Ovary (tissue), 9 donors: ENCODE measurements around the gene METAP2. TPM values are rescaled to one million over a fixed set of nuclear protein-coding genes. Genes with fewer than 3 reads are reported as not detected.

Experiments
- DNase-seq, 5 donors: peaks; one replicate each; pipeline ENCODE4 v3.0.0-alpha.2; 2019 to 2020
- H3K27ac ChIP-seq, 2 donors: fragments of 200-600 bp; one replicate each; pipeline versions ENCODE4 v1.5.1 to v1.8.0; 2019 to 2022
- H3K27me3 ChIP-seq: fragments of 200-600 bp; one replicate; pipeline ENCODE4 v1.8.0; 2022
- H3K36me3 ChIP-seq: fragments of 200-600 bp; sonication (generic); one replicate; pipeline ENCODE4 v1.5.1; 2019
- H3K4me1 ChIP-seq: one replicate; pipeline ENCODE4 v1.8.1; 2013; ENCODE audit warnings: mild to moderate bottlenecking, moderate library complexity; ENCODE audit not compliant: insufficient read depth
- H3K4me3 ChIP-seq: fragments of 200-600 bp; sonication (generic); one replicate; pipeline ENCODE4 v1.5.1; 2017
- H3K9me3 ChIP-seq, 2 donors: fragments of 200-600 bp in 1 of 2; sonication (generic) in 1 of 2; one replicate each; pipeline versions ENCODE4 v1.5.1 to v1.8.1; 2013 to 2019; ENCODE audit warnings: mild to moderate bottlenecking in 1 of 2, moderate library complexity in 1 of 2
- EP300 ChIP-seq: sonication (generic); formaldehyde crosslinking; IDR thresholded peaks from one replicate; pipeline ENCODE4 v1.6.1; 2017; ENCODE audit warnings: antibody characterized with exemption
- POLR2A ChIP-seq: fragments of 450-650 bp; IDR thresholded peaks from one replicate; pipeline ENCODE4 v1.6.1; 2017; ENCODE audit warnings: antibody characterized with exemption, mild to moderate bottlenecking, moderate library complexity
- WGBS, 3 donors: extraction: QIAGEN DNeasy Blood & Tissue Kit in 1 of 3; methylation state at CpG; one replicate each; pipeline versions ENCODE4 v1.1.5 to v1.1.7; 2013 to 2017; 5-methylcytosine and 5-hydroxymethylcytosine counted together
- intact Hi-C, 4 donors: fragments of 100-400 bp; cut with DNase I; formaldehyde crosslinking; loops; one replicate each; pipeline versions ENCODE4 v1.11.0 to v1.15.1; 2022 to 2023
- polyA plus RNA-seq, 2 donors: library from polyadenylated mRNA; stranded (reverse); fragments of 200-250 nt in 1 of 2; fragments of 350-450 nt in 1 of 2; fragmentation: Illumina TruSeq in 1 of 2; extraction: RNeasy Lipid Tissue Mini Kit (QIAGEN cat#74804) in 1 of 2; gene quantifications; one replicate each; pipeline ENCODE4 v1.2.3, GENCODE V29; 2013 to 2014
- total RNA-seq, 7 donors: library from RNA; depleted of rRNA in 2 of 7; stranded (reverse); fragments of >200 nt in 2 of 7; fragmentation: NEBNext Ultra II Directional in 3 of 7; extraction: Animal tissue kit (Norgen Biotek cat#: 25700) in 3 of 7; gene quantifications; one replicate each; pipeline versions ENCODE4 v1.1.0 to v1.2.4, GENCODE V29; 2016 to 2023
- TF ChIP-seq, protein P1 (sequence below), 3 donors: fragments of 450-650 bp in 2 of 3; fragments of 200-600 bp in 1 of 3; IDR thresholded peaks; one replicate each; pipeline versions ENCODE4 v1.5.1 to v1.8.0; 2016 to 2022; ENCODE audit warnings: antibody characterized with exemption in 3 of 3, mild to moderate bottlenecking in 1 of 3
- donor health status: DM: no; HTN: no; CAD: no; lungs with moderate emphysema.
- donor health status: DM: no; HTN: no; CAD: no.
- donor health status: Bipolar disorder and iron deficiency.
- donor health status: DM: yes; HTN: yes; CAD: no.
- donor health status: DM: no; HTN: no; CAD: no.
- donor health status: DM: yes; HTN: yes; CAD: no.

Gene METAP2
- total and polyA plus RNA-seq, 9 donors = 52.1 to 131 (median 62.5) TPM

DNA sequence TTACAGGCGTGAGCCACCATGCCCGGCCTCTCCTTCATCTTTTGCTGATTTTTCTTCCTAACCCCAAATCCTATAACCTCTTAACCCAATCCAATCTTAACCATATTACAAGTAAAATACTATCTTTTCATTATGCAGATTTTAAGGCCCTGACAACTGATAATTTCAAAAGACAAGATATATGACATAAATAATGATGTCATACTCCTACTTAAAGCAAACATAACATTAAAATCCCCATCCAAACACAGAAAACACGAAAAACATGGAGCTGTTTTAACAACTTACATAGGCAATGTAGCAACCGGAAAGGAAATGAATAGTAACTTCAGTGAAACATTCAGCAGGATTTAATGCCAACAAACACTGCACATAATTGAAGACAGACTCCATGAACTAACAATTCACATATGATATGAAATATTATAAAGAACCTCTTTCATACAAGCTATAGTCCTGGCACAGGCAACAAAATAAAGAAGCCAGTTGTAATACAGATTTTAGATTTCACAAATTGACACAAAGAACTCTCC, 55.8 kb downstream of the METAP2 start:
- no peak overlapping the region for H3K27ac ChIP-seq

GRCh38 chr12:95532851-95533250, 58.9 kb downstream of the METAP2 start:
- intact Hi-C loops = loop anchor here in 3 of 4 donors (5.0 to 10.0 kb wide), 2 partner anchors 416 to 418 kb away; no protein-coding TSS in a partner anchor
- Histone ChIP-seq H3K9me3 (no peaks in the 10 kb centered on the region), H3K4me1 (no peaks in the 10 kb centered on the region), H3K36me3 (no peaks in the 10 kb centered on the region), H3K27me3 (no peaks in the 10 kb centered on the region), H3K27ac (no peak overlapping the region), H3K4me3 (no peak overlapping the region)
- TF ChIP-seq, protein P1, sequence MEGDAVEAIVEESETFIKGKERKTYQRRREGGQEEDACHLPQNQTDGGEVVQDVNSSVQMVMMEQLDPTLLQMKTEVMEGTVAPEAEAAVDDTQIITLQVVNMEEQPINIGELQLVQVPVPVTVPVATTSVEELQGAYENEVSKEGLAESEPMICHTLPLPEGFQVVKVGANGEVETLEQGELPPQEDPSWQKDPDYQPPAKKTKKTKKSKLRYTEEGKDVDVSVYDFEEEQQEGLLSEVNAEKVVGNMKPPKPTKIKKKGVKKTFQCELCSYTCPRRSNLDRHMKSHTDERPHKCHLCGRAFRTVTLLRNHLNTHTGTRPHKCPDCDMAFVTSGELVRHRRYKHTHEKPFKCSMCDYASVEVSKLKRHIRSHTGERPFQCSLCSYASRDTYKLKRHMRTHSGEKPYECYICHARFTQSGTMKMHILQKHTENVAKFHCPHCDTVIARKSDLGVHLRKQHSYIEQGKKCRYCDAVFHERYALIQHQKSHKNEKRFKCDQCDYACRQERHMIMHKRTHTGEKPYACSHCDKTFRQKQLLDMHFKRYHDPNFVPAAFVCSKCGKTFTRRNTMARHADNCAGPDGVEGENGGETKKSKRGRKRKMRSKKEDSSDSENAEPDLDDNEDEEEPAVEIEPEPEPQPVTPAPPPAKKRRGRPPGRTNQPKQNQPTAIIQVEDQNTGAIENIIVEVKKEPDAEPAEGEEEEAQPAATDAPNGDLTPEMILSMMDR (IDR thresholded peaks at IDR 0.05) = no peak
- TF ChIP-seq EP300 (no peak), POLR2A (no peak)
- 79 to 90% (median 80%) methylated on average over 5 of the region's 5 CpGs for WGBS, 3 donors
- DNase-seq = no peak

More for the DNA sequence above, 55.8 kb downstream of the METAP2 start:
- no peak overlapping the region for H3K4me3 ChIP-seq
- 89 to 91% (median 90%) methylated on average over 4 of the region's 4 CpGs for WGBS, 3 donors
- DNase-seq = no peak
- intact Hi-C loops = loop anchor here in 3 of 4 donors (5.0 to 10.0 kb wide), 2 partner anchors 412 to 415 kb away; no protein-coding TSS in a partner anchor
- no peaks in the 10 kb centered on the region for H3K36me3 ChIP-seq
- no peaks in the 10 kb centered on the region for H3K4me1 ChIP-seq
- no peaks in the 10 kb centered on the region for H3K27me3 ChIP-seq
- no peaks in the 10 kb centered on the region for H3K9me3 ChIP-seq
- TF ChIP-seq EP300 (no peak), POLR2A (no peak)
- TF ChIP-seq, protein P1 (IDR thresholded peaks at IDR 0.05) = no peak

GRCh38 chr12:95533985-95534384, 60.0 kb downstream of the METAP2 start:
- Histone ChIP-seq H3K9me3 (no peaks in the 10 kb centered on the region), H3K27ac (no peak overlapping the region), H3K27me3 (no peaks in the 10 kb centered on the region), H3K36me3 (no peaks in the 10 kb centered on the region), H3K4me3 (no peak overlapping the region), H3K4me1 (no peaks in the 10 kb centered on the region)
- DNase-seq = no peak
- TF ChIP-seq, protein P1 (IDR thresholded peaks at IDR 0.05) = no peak
- TF ChIP-seq POLR2A = no peak
- TF ChIP-seq EP300 = no peak
- intact Hi-C loops = loop anchor here in 3 of 4 donors (5.0 to 10.0 kb wide), 2 partner anchors 417 to 419 kb away; no protein-coding TSS in a partner anchor
- WGBS, 3 donors = 23 to 54% (median 29%) methylated on average over 4 of the region's 4 CpGs

GRCh38 chr12:95538006-95538405, 64.1 kb downstream of the METAP2 start:
- TF ChIP-seq POLR2A = no peak
- TF ChIP-seq, protein P1 (IDR thresholded peaks at IDR 0.05) = no peak
- TF ChIP-seq EP300 = no peak
- 77 to 86% (median 83%) methylated on average over 4 of the region's 4 CpGs for WGBS, 3 donors
- intact Hi-C loops = loop anchor here in 3 of 4 donors (5.0 to 10.0 kb wide), 2 partner anchors 421 to 423 kb away; no protein-coding TSS in a partner anchor

More at GRCh38 chr12:95538006-95538405, 64.1 kb downstream of the METAP2 start:
- no peak for DNase-seq
- Histone ChIP-seq H3K4me3 (no peak overlapping the region), H3K9me3 (no peaks in the 10 kb centered on the region), H3K36me3 (no peaks in the 10 kb centered on the region), H3K4me1 (no peaks in the 10 kb centered on the region), H3K27ac (no peak overlapping the region), H3K27me3 (no peaks in the 10 kb centered on the region)
